NCI-H82 treated with DMSO at 0.1 percent for 48 hours (cell line): ENCODE results near the gene ASRGL1.
A peak's percentile ranks its signal among the peaks of the same experiment; 100 is the strongest.
"Not testable (repeated sequence)": the region's sequence is repeated elsewhere in the genome, so short reads cannot be mapped to it uniquely, and the experiment has no call there.

Source experiments
- DNase-seq: peaks from one replicate; lab custom pipeline; 2025; ENCODE audit not compliant: unreplicated experiment; lab: John Stamatoyannopoulos, UW

Gene ASRGL1

DNA sequence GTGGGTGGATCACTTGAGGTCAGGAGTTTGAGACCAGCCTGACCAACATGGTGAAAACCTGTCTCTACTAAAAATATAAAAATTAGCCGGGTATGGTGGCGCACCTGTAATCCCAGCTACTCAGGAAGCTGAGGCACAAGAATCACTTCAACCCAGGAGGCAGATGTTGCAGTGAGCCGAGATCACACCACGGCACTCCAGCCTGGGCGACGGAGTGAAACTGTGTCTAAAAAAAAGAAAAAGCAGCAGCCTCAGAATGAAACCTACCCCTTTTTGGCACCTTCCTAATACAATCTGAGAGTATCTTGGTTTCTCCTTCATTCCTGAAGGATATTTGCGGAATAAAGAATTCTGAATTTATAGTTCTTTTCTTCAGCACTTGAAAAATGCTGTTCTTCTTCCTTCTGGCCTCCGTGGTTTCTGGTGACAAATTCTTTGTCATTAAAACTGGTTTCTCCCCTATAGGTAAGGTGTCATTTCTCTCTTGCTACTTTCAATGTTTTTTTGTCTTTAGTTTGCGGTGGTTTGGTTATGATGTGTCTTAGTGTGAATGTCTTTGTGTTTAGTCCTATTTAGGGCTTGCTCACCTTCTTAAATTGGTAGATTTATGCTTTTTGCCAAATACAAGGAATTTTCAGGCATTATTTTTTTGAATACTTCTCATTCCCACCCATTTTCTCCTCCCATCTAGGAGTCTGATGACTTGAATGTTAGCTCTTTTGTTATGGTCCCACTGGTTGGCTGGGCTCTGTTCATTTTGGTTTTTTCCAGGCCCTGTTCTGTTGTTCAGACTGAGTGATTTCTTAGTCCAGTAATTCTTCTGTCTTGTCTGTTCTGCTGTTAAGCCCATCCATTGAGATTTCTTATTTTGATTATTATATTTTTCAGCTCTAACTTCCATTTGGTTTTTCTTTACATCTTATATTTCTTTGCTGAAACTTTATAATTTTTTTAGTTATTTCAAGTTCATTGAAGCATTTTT lies 15.4 kb downstream of the ASRGL1 start:
- no peak for DNase-seq

DNA sequence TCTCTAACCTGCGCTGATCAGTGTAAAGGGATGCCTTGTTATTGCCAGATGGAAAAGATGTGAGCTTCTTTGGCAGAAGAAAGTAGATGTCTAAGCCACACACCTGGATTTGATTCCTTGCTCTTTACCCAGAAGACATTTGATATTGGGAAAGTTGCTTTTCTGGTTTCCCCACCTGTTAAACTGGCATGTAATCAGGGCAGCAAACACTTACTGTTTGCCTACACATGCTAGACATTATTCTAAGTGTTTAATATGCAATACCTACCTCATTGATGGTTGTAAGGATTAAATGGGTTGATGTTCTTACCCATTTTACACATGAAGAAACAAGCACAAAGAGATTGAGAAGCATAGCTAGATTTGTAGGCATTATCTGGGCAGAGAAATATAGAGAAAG lies 16.6 kb downstream of the ASRGL1 start:
- no peak for DNase-seq

DNA sequence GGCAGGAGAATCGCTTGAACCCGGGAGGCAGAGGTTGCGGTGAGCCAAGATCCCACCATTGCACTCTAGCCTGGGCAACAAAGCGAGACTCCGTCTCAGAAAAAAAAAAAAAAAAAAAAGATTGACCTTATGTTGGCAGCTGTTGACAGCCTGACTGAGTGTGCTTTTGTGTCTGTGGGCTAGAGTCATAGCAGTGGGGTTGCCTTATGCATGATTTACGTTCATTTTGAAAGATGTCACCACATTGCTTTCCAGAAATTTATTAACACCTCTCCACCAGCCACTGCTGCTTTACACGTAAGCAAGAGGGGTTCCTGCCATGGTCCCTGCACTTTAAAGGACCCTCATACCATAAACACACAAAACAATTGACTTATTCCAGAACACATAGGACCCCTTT lies 21.0 kb downstream of the ASRGL1 start:
- no peak for DNase-seq

DNA sequence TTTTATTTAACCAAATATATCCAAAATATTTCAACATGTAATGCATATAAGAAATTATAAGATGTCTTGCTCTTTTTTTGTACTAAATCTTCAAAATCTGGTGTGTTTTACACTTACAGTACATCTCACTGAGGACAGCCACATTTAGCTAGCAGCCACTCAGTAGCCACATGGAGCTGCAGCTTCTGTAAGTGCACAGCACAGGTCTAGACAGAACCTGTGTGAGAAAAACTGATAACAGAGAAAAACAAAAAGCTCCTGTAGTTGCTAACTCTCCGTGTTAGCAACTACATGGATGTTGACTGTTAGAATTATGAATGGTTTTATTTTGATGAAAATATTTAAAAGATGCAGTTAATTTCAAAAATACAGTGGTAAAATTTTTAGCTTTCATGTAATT lies 22.2 kb downstream of the ASRGL1 start:
- DNase-seq = no peak

DNA sequence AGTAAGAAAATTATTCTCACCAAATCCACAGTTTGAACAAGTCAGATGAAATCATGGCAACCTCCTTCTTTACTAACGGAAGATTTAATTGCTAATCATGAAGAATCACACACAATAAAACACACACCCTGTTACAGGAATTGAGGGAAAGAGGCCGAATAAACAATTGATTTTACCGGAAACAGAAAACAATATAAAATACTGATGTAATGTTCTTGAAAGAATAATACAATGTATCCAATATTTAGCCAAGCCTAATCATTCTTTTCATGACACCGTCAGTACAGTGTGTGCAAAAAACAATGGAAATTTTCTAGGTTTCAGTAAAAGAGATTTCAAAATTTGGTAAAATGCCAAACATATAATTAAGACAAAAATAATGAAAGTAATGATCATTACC lies 23.4 kb downstream of the ASRGL1 start:
- DNase-seq = no peak

DNA sequence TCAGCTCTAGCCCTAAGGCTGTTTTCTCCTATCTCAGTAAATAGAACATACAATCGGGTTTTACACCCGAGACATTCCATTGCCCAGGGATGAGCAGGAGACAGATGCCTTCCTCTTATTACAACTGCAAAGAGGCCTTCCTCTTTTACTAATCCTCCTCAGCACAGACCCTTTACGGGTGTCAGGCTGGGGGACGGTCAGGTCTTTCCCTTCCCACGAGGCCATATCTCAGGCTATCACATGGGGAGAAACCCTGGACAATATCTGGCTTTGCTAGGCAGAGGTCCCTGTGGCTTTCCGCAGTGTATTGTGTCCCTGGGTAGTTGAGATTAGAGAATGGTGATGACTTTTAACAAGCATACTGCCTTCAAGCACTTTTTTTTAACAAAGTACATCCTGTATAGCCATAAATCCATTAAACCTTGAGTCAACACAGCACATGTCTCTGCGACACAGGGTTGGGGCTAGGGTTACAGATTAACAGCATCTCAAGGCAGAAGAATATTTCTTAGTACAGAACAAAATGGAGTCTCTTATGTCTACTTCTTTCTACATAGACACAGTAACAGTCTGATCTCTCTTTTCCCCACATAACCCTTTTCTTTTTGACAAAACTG lies 31.7 kb downstream of the ASRGL1 start:
- DNase-seq = not testable (repeated sequence)

DNA sequence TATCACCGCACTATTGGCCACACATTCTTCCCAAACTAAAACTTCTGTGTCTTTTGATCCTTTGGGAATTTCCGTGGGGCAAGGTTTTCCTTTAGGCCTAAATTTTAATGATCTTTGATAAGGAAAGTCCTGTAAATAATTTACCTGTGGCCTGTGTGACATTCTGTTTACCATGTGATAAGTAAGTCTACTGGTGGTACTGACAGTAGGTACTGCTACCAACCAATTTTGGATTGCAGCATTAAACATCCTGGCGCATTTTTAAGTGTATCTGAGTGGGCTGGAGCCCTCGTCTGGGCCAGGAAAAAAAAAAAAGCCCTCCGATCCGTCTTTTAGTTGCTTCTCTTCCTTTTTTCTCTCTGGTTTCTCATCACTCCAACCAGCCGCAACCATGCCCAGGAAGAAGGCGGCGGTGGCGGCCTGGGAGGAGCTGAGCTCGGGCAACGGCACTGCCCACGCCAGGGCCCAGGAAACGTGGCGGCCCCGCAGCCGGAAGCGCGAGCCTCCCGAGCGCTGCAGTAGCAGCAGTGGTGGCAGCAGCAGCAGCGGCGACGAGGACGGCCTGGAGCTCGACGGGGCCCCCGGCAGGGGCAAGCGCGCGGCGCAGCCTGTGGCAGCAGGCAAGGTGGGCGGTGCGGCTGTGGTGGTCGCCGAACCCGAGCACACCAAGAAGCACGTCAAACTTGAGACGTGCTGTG lies 33.6 kb downstream of the ASRGL1 start:
- DNase-seq = no peak

DNA sequence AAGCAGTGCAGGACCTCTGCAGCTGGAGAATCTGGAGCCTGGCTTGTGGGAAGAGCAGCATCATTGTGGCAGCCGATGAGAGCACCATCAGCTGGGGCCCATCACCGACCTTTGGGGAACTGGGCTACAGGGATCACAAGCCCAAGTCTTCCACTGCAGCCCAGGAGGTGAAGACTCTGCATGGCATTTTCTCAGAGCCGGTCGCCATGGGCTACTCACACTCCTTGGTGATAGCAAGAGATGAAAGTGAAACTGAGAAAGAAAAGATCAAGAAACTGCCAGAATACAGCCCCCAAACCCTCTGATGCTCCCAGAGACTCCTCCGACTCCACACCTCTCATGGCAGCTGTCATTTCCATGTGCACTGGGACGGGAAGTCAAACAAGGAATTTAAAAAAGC lies 35.6 kb downstream of the ASRGL1 start:
- no peak for DNase-seq

DNA sequence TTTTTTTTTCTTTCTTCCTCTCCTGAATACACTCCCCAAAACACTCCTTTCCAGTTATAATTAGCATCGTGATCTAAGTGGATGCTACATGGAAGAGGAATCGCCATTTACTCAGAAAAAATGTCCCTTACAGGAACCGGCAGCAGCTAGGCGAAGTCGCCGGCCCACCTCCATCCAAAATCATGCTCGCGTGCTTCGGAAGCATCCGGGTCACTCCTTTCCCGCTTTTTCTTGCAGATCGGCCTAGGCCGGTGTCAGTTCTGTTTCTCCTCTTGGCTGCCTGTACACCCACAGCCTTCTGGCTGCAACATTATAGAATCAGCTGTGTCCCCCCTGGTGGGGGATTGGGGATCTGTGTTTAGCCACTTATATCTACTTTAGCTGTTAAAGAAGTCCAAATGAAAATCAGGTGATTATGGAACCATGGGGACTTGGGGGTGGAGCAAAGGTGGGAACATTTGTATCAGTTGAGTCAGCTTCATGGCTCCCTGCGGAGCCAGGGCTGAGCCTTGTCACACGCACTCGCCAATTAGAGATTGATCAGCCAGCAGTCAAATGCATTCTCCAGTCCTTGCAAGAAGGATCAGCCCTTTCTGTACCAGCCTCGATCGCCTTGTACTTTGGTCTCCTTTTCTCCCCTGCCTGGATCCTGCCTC lies 36.3 kb downstream of the ASRGL1 start:
- no peak for DNase-seq

DNA sequence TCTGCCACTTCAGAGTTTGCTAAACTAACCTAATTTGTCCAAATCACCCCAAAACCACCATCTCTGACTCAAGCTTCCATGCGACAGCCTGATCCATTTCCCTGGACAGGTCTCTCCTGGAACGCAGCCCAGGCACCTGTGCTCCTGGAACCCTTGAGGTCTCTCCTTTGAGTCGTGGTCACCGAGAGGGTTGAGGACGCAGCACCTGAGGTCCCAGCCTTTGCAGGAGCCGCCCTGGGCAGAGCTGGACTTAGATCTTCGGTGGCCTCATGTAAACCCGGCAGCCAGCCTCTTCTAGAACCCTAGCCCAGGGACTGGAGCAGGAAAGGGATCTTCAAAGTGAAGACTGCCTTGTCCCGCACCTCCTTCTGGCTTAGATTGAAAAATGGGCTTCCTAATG lies 37.6 kb downstream of the ASRGL1 start:
- DNase-seq = no peak

DNA sequence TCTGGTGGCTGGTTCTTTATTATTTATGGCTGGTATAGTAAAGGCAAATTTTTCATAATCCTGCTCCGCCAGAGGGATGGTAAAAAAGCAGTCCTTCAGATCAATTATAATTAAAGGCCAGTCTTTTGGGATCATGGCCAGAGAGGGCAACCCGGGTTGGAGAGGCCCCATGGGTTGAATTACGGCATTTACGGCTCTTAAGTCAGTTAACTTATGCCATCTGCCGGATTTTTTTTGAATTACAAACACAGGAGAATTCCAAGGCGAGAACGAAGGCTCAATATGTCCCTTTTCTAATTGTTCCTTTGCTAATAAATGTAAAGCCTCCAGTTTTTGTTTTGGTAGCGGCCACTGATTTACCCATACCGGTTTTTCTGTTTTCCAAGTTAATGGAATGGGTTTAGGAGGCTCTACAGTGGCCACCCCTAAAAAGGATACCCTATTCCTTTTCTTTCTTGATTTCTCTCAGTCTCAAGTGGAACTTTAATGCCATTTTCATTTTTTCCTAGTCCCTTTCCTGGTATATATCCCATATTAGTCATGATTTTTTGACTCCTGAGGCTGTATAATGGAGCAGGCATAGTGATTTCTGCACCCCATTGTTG lies 41.3 kb downstream of the ASRGL1 start:
- peak; percentile 8 for DNase-seq

DNA sequence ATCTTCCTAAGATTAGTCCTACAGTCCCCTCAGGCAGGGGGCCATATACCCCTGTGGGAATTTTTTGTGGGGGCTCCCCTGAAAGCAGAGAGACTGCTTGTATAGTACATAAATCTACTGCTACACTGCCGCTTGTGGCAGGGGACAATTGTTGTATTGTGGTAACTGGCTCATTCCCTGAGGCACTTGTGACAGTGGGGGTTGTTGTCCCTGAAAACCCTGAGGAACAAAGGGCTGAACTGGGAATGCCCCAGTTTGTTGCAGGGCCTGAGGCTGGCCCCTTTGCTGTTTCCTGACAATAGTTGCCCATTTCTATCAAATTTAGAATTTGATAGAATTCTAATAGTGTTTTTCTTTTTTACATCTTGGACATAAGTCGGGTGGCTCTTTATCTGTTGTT lies 42.3 kb downstream of the ASRGL1 start:
- DNase-seq = not testable (repeated sequence)

DNA sequence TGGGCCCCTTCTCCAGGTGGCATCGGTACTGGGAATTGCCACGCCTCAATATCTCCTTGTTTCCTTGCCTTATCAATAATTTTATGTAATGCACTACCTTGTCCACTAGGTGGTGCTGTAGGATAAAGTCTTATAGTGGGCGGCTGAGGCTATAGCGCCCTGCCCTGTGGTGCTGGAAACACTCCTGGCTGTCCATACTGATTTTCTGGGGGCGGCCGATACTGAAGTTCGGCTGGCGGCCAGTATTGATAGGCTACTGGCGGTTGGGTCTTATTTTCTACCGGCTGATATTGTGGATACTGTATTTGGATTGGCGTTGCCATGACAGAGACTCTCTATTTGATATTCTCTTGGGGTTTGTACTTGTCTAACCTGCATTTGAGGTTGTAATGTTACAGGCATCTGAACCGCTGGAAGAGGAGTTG lies 43.6 kb downstream of the ASRGL1 start:
- peak; percentile 46 for DNase-seq

DNA sequence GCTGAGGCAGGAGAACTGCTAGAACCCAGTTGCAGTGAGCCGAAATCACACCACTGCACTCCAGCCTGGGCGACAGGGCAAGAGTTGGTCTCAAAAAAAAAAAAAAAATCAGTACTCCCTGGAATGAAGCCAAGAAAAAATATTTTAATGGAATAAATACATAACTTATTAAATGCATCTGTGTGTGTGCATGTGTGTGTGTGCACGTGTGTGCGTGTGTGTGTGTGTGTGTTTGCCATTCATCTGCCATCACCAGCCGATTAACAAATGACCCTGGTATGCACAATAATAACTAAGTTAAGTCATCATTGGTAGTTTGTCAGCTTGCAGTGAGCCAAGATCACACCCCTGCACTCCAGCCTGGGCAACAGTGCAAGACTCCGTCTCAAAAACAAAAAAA lies 46.6 kb downstream of the ASRGL1 start:
- DNase-seq = no peak

DNA sequence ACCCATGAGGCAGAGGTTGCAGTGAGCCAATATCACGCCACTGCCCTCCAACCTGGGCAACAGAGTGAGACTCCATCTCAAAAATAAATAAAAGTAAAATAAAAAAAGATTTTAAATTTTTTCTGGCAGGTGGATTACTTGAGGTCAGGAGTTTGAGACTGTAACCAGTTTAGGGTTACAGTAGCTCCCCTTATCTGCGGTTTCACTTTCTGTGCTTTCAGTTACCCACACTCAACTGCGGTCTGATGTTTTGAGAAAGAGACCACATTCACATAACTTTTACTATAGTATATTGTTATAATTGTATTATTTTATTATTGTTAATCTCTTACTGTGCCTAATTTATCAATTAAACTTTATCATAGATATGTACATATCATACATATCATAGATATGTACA lies 48.8 kb downstream of the ASRGL1 start:
- not testable (repeated sequence) for DNase-seq

DNA sequence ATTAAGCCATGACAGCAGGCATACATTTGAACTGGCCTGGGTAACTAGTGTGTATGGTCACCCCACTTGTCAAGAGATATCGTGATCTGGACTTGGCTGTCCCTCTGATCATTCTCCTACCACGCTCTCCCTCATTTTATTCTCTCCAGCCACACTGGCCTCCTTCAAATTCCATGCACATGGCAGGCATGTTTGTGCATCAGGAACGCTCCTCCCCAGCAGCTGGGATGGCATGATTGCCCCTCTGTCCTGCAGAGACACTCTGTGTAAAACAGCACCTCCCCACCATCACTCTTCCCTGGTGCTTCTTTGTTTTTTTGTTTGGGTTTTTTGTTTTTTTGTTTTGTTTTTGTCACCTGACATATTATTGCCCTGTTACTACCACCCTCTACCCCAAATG lies 50.1 kb downstream of the ASRGL1 start:
- DNase-seq = no peak

DNA sequence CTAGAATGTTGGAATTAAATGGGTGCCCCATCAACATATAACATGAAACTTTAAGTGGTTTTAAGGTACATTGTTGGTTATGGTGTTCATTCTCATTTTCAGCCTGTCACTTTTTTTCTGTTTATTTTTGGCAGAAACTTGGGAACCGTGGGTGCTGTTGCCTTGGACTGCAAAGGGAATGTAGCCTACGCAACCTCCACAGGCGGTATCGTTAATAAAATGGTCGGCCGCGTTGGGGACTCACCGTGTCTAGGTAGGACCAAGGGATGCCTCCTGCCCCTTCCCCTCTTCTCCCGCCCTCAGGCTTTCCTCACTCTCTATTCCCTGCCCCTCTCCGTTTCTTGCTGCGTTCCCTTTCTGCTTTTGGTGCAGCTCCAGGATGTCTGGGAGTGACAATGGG lies 51.8 kb downstream of the ASRGL1 start:
- no peak for DNase-seq

DNA sequence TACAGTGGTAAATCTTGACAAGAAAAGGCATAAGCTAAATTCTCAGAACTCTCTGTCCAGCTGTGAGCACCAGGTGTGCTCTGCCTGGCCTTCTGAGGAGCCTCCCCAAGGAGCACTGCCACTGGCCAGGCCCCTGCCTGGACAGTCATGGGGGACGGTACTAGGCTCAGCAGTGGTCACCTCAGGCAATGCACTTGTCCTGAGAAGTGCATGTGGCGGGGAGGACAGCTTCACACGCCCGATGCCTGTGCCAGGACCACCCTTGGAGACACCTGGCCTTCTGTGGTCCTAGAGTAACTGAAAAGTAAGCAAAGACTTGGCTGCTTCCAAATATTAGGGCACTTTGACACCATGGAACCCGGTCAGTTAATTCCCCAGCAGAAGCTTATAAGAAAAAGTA lies 53.0 kb downstream of the ASRGL1 start:
- DNase-seq = no peak

DNA sequence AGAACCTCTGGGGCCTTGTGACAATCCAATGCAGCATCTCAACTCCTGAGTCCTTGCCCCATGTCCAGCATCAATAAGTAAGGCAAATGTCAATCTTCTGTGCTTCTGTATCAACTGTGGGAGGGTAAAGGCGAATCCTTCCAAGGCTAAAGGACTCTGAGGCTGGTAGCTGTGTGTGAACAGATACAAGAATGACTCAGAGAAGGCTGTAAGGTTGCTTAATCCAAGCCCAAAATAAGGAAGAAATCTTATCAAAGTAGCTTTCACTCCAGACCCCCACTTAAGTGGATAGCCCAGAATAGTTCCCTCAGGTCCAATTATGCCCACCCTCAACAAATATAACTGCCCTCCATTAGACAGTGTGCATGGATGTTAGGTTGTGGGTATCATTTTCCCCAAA lies 53.5 kb downstream of the ASRGL1 start:
- no peak for DNase-seq

DNA sequence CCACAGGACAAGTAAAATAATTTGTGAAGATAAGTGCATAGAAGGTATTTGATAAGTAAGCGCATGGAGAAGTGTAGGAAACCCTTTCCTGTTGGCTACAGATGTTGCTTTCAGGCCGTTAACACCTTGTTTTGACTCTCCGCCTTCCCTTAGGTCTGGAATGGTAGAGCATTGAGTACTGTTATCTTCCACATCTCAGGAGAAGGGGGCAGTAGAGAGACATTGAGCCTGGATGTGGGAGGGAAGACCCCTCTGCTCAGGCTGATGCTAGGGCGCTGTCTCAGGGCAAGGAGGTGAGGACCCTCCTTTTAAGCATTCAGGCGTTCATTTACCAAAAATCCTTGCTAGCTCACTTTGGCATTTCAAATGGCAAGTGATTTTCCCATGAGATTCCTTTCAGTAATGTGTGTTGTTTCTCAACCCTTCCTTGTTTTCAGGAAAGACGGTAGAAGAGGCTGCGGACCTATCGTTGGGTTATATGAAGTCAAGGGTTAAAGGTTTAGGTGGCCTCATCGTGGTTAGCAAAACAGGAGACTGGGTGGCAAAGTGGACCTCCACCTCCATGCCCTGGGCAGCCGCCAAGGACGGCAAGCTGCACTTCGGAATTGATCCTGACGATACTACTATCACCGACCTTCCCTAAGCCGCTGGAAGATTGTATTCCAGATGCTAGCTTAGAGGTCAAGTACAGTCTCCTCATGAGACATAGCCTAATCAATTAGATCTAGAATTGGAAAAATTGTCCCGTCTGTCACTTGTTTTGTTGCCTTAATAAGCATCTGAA lies 54.6 kb downstream of the ASRGL1 start:
- DNase-seq = no peak
